ENCODE measurements around the gene SAMD14. TPM values are rescaled to one million over a fixed set of nuclear protein-coding genes. Genes with fewer than 3 reads are reported as not detected.

The SAMD14 gene
- total and polyA plus RNA-seq, 2 experiments from 2014 or later = 0.70 to 4.7 TPM

GRCh38 chr17:50071692-50072091 is 58.3 kb downstream of the SAMD14 start:
- ATAC-seq (no peak), DNase-seq (ENCODE audit: low spot score) (no peak)
- H3K9me2 ChIP-seq (ENCODE audit: insufficient read depth) = no peaks in the 10 kb centered on the region
- no peaks in the 10 kb centered on the region; the same call in 2 of the 3 replicates for H3K9me3 Mint-ChIP-seq
- no peak overlapping the region for H2AFZ ChIP-seq
- no peaks in the 10 kb centered on the region for H3K27me3 ChIP-seq (ENCODE audit: insufficient read depth)
- H3K36me3 Mint-ChIP-seq (ENCODE audit: low read depth) = peaks cover 14% of the 10 kb centered on the region
- no peak overlapping the region for H3K27ac Mint-ChIP-seq
- no peak overlapping the region for H3K27ac ChIP-seq (ENCODE audit: low read depth)
- H3K4me3 ChIP-seq = no peak overlapping the region
- H3K4me3 Mint-ChIP-seq = no peak overlapping the region
- peaks cover 6% of the 10 kb centered on the region; the same call in 1 of the 3 replicates for H3K4me1 Mint-ChIP-seq
- no peaks in the 10 kb centered on the region for H3K36me3 ChIP-seq (ENCODE audit: insufficient read depth)
- no peaks in the 10 kb centered on the region for H3K79me2 ChIP-seq (replicated peaks; ENCODE audit: insufficient read depth)
- TF ChIP-seq ZNF331 (CRISPR knock-in tag; IDR thresholded peaks at IDR 0.05; ENCODE audit: low read depth) (peak; percentile 60), POLR2AphosphoS5 (IDR thresholded peaks at IDR 0.05; ENCODE audit: low read depth) (no peak)
- no peak overlapping the region for H3K4me2 ChIP-seq
- no peaks in the 10 kb centered on the region for H3K27me3 Mint-ChIP-seq (ENCODE audit: insufficient read depth, low read depth, poor library complexity)
- H4K20me1 ChIP-seq (replicated peaks; ENCODE audit: insufficient read depth) = no peaks in the 10 kb centered on the region; the same call in 1 of the 2 replicates
- no peaks in the 10 kb centered on the region for H3F3A ChIP-seq (replicated peaks; ENCODE audit: low read depth)
- no peaks in the 10 kb centered on the region; the same call in 1 of the 2 replicates for H3K4me1 ChIP-seq (ENCODE audit: insufficient read depth)

- Mint-ChIP-seq H3K36me3 (ENCODE audit: low read depth) (peaks cover 14% of the 10 kb centered on the region), H3K4me3 (no peak overlapping the region), H3K27me3 (ENCODE audit: insufficient read depth, low read depth, poor library complexity) (no peaks in the 10 kb centered on the region), H3K9me3 (no peaks in the 10 kb centered on the region), H3K4me1 (peaks cover 4% of the 10 kb centered on the region; the same call in 1 of the 3 replicates), H3K27ac (no peak overlapping the region)
- H4K20me1 ChIP-seq (replicated peaks; ENCODE audit: insufficient read depth) = no peaks in the 10 kb centered on the region; the same call in 1 of the 2 replicates
- H2AFZ ChIP-seq = no peak overlapping the region
- no peaks in the 10 kb centered on the region for H3F3A ChIP-seq (replicated peaks; ENCODE audit: low read depth)
- H3K79me2 ChIP-seq (replicated peaks; ENCODE audit: insufficient read depth) = no peaks in the 10 kb centered on the region
- H3K27me3 ChIP-seq (ENCODE audit: insufficient read depth) = no peaks in the 10 kb centered on the region
- ATAC-seq (no peak), DNase-seq (ENCODE audit: low spot score) (no peak)
- no peak overlapping the region for H3K27ac ChIP-seq (ENCODE audit: low read depth)
- no peaks in the 10 kb centered on the region for H3K4me1 ChIP-seq (ENCODE audit: insufficient read depth)
- H3K4me3 ChIP-seq = no peak overlapping the region
- no peak overlapping the region for H3K4me2 ChIP-seq
- no peaks in the 10 kb centered on the region for H3K36me3 ChIP-seq (ENCODE audit: insufficient read depth)
- no peaks in the 10 kb centered on the region for H3K9me2 ChIP-seq (ENCODE audit: insufficient read depth)
- TF ChIP-seq STAT1 (IDR thresholded peaks at IDR 0.05; ENCODE audit: unreplicated experiment) (no peak), NANOG (IDR thresholded peaks at IDR 0.05; ENCODE audit: borderline replicate concordance) (no peak), ZNF462 (CRISPR knock-in tag; IDR thresholded peaks at IDR 0.05) (no peak), POLR2AphosphoS5 (IDR thresholded peaks at IDR 0.05; ENCODE audit: low read depth) (no peak), CREB1 (CRISPR knock-in tag; IDR thresholded peaks at IDR 0.05; ENCODE audit: low read depth) (no peak), ZNF331 (CRISPR knock-in tag; IDR thresholded peaks at IDR 0.05; ENCODE audit: low read depth) (no peak), ETS1 (IDR thresholded peaks at IDR 0.05) (no peak), JUNB (IDR thresholded peaks at IDR 0.05; ENCODE audit: unreplicated experiment) (no peak), CTCF (conservative IDR thresholded peaks at IDR 0.05; ENCODE audit: low read depth in 2 of 2) (no peak), EZH2phosphoT487 (IDR thresholded peaks at IDR 0.05; ENCODE audit: unreplicated experiment) (no peak), EZH2 (IDR thresholded peaks at IDR 0.05; ENCODE audit: low read depth, unreplicated experiment) (no peak), ZNF114 (CRISPR knock-in tag; IDR thresholded peaks at IDR 0.05) (no peak)
These were observed 58.9 kb downstream of the SAMD14 start for GRCh38 chr17:50070908-50071680.

Data from GM23338 (cell line).